Measurements from ENCODE around the gene GLI2.

Gene GLI2

GRCh38 chr2:120720231-120720630, 15.4 kb upstream of the GLI2 start:
- no peak for TF ChIP-seq CTCF (conservative IDR thresholded peaks at IDR 0.05; ENCODE audit: low read depth, low read length)
- H3K4me3 ChIP-seq (ENCODE audit: low read length) = no peak overlapping the region
- DNase-seq (ENCODE audit: low read depth) = no peak

- no peak for DNase-seq (ENCODE audit: low read depth)
- H3K4me3 ChIP-seq (ENCODE audit: low read length) = no peak overlapping the region
- no peak for TF ChIP-seq CTCF (conservative IDR thresholded peaks at IDR 0.05; ENCODE audit: low read depth, low read length)
Measured at GRCh38 chr2:120720746-120721375, 14.8 kb upstream of the GLI2 start.

- TF ChIP-seq CTCF (conservative IDR thresholded peaks at IDR 0.05; ENCODE audit: low read depth, low read length) = no peak
- no peak overlapping the region for H3K4me3 ChIP-seq (ENCODE audit: low read length)
- DNase-seq (ENCODE audit: low read depth) = no peak
Measured at GRCh38 chr2:120722246-120722567, 13.5 kb upstream of the GLI2 start.

- peak; percentile 17 for DNase-seq (ENCODE audit: low read depth)
- H3K4me3 ChIP-seq (ENCODE audit: low read length) = no peak overlapping the region
- TF ChIP-seq CTCF (conservative IDR thresholded peaks at IDR 0.05; ENCODE audit: low read depth, low read length) = no peak
Measured at GRCh38 chr2:120722568-120723421, 12.9 kb upstream of the GLI2 start.

- H3K4me3 ChIP-seq (ENCODE audit: low read length) = no peak overlapping the region
- no peak for DNase-seq (ENCODE audit: low read depth)
- TF ChIP-seq CTCF (conservative IDR thresholded peaks at IDR 0.05; ENCODE audit: low read depth, low read length) = no peak
Measured at GRCh38 chr2:120726245-120726644, 9.4 kb upstream of the GLI2 start.

GRCh38 chr2:120729406-120730399, 6.0 kb upstream of the GLI2 start:
- DNase-seq (ENCODE audit: low read depth) = no peak
- TF ChIP-seq CTCF (conservative IDR thresholded peaks at IDR 0.05; ENCODE audit: low read depth, low read length) = no peak
- H3K4me3 ChIP-seq (ENCODE audit: low read length) = no peak overlapping the region

Measured in retinal pigment epithelial cell (primary cell).